ENCODE data around the gene RAMAC.
"Not testable (repeated sequence)": the region's sequence is repeated elsewhere in the genome, so short reads cannot be mapped to it uniquely, and the experiment has no call there.

The RAMAC gene

GRCh38 chr15:83011271-83012075 is 25.5 kb downstream of the RAMAC start, which contains the start of gene C15orf40:
Gene C15orf40 (minus strand): TSS chr15:83011639. CDS start chr15:83011607, 32 bp downstream.
- H3K4me2 ChIP-seq: peak within 1 kb of the TSS; percentile 91
- no peaks in the 10 kb centered on the region for H3K27me3 ChIP-seq
- peak within 1 kb of the TSS; percentile 86 for H3K27ac ChIP-seq
- H3K36me3 ChIP-seq: peaks cover 62% of the 10 kb centered on the region
- peaks cover 10% of the 10 kb centered on the region; the same call in 1 of the 2 replicates for H3K9me3 ChIP-seq
- peak within 1 kb of the TSS; percentile 88 for H3K9ac ChIP-seq
- peak within 1 kb of the TSS; percentile 93 for H3K4me3 ChIP-seq
- TF ChIP-seq Cebpa-rat (IDR thresholded peaks at IDR 0.05): no peak
- H3K4me1 ChIP-seq: peaks cover 48% of the 10 kb centered on the region
- H4K20me1 ChIP-seq: 0 out of 2 replicates have a peak, but pooled peaks cover 12% of the 10 kb centered on the region

- H3K4me3 ChIP-seq: peak overlapping the region; percentile 93
- H3K36me3 ChIP-seq: peaks cover 58% of the 10 kb centered on the region
Observed at GRCh38 chr15:83012076-83012426, 26.0 kb downstream of the RAMAC start.

GRCh38 chr15:83012636-83013035 is 26.6 kb downstream of the RAMAC start:
- Histone ChIP-seq H3K4me2 (peak overlapping the region; percentile 91), H3K27me3 (no peaks in the 10 kb centered on the region), H3K9me3 (peaks cover 10% of the 10 kb centered on the region; the same call in 1 of the 2 replicates), H3K27ac (peak overlapping the region; percentile 86), H4K20me1 (0 out of 2 replicates have a peak, but pooled peaks cover 12% of the 10 kb centered on the region), H3K4me1 (peaks cover 48% of the 10 kb centered on the region), H3K36me3 (peaks cover 55% of the 10 kb centered on the region), H3K9ac (peak overlapping the region; percentile 88), H3K4me3 (peak overlapping the region; percentile 93)
- TF ChIP-seq Cebpa-rat (IDR thresholded peaks at IDR 0.05): no peak

More at GRCh38 chr15:83012076-83012426, 26.0 kb downstream of the RAMAC start:
- H3K4me1 ChIP-seq: peaks cover 48% of the 10 kb centered on the region
- TF ChIP-seq Cebpa-rat (IDR thresholded peaks at IDR 0.05): no peak
- H3K9me3 ChIP-seq: peaks cover 10% of the 10 kb centered on the region; the same call in 1 of the 2 replicates
- no peaks in the 10 kb centered on the region for H3K27me3 ChIP-seq
- peak overlapping the region; percentile 88 for H3K9ac ChIP-seq
- 0 out of 2 replicates have a peak, but pooled peaks cover 12% of the 10 kb centered on the region for H4K20me1 ChIP-seq
- peak overlapping the region; percentile 86 for H3K27ac ChIP-seq
- H3K4me2 ChIP-seq: peak overlapping the region; percentile 91

GRCh38 chr15:83014205-83014653 is 28.2 kb downstream of the RAMAC start:
- peak overlapping the region; percentile 21 for H3K4me2 ChIP-seq
- H3K27ac ChIP-seq: no peak overlapping the region

GRCh38 chr15:83015361-83015760 is 29.4 kb downstream of the RAMAC start:
- no peak for TF ChIP-seq Cebpa-rat (IDR thresholded peaks at IDR 0.05)
- H3K9ac ChIP-seq: no peak overlapping the region
- H4K20me1 ChIP-seq: 0 out of 2 replicates have a peak, but pooled peaks cover 9% of the 10 kb centered on the region
- H3K27ac ChIP-seq: no peak overlapping the region
- H3K27me3 ChIP-seq: no peaks in the 10 kb centered on the region
- no peak overlapping the region for H3K4me3 ChIP-seq
- H3K36me3 ChIP-seq: peaks cover 48% of the 10 kb centered on the region
- H3K4me1 ChIP-seq: peaks cover 40% of the 10 kb centered on the region
- H3K9me3 ChIP-seq: peaks cover 10% of the 10 kb centered on the region; the same call in 1 of the 2 replicates
- no peak overlapping the region for H3K4me2 ChIP-seq

More at GRCh38 chr15:83014205-83014653, 28.2 kb downstream of the RAMAC start:
- no peak overlapping the region for H3K9ac ChIP-seq
- peaks cover 48% of the 10 kb centered on the region for H3K36me3 ChIP-seq
- H3K9me3 ChIP-seq: peaks cover 10% of the 10 kb centered on the region; the same call in 1 of the 2 replicates
- TF ChIP-seq Cebpa-rat (IDR thresholded peaks at IDR 0.05): no peak
- H3K4me3 ChIP-seq: no peak overlapping the region
- no peaks in the 10 kb centered on the region for H3K27me3 ChIP-seq
- 0 out of 2 replicates have a peak, but pooled peaks cover 12% of the 10 kb centered on the region for H4K20me1 ChIP-seq
- peaks cover 48% of the 10 kb centered on the region for H3K4me1 ChIP-seq

- H3K27me3 ChIP-seq: no peaks in the 10 kb centered on the region
- no peak overlapping the region for H3K27ac ChIP-seq
- no peak overlapping the region for H3K9ac ChIP-seq
- no peak for TF ChIP-seq Cebpa-rat (IDR thresholded peaks at IDR 0.05)
- H3K36me3 ChIP-seq: peaks cover 64% of the 10 kb centered on the region
- no peak overlapping the region for H3K4me2 ChIP-seq
- H3K4me1 ChIP-seq: peaks cover 31% of the 10 kb centered on the region
- no peak overlapping the region for H3K4me3 ChIP-seq
- peaks cover 10% of the 10 kb centered on the region; the same call in 1 of the 2 replicates for H3K9me3 ChIP-seq
- H4K20me1 ChIP-seq: peaks cover 7% of the 10 kb centered on the region; the same call in 1 of the 2 replicates
Observed at GRCh38 chr15:83016906-83017305, 30.9 kb downstream of the RAMAC start.

GRCh38 chr15:83018436-83018835 is 32.4 kb downstream of the RAMAC start:
- no peak overlapping the region for H3K4me3 ChIP-seq
- TF ChIP-seq Cebpa-rat (IDR thresholded peaks at IDR 0.05): no peak
- H3K4me2 ChIP-seq: no peak overlapping the region
- no peak overlapping the region for H3K9ac ChIP-seq
- no peaks in the 10 kb centered on the region for H3K9me3 ChIP-seq
- peaks cover 10% of the 10 kb centered on the region; the same call in 1 of the 2 replicates for H4K20me1 ChIP-seq
- no peaks in the 10 kb centered on the region for H3K27me3 ChIP-seq
- no peak overlapping the region for H3K27ac ChIP-seq
- peaks cover 16% of the 10 kb centered on the region for H3K4me1 ChIP-seq
- peaks cover 75% of the 10 kb centered on the region for H3K36me3 ChIP-seq

GRCh38 chr15:83030021-83030420 is 44.0 kb downstream of the RAMAC start:
- no peak overlapping the region for H3K4me3 ChIP-seq
- H3K9ac ChIP-seq: no peak overlapping the region
- TF ChIP-seq Cebpa-rat (IDR thresholded peaks at IDR 0.05): no peak
- H3K4me2 ChIP-seq: no peak overlapping the region
- H3K9me3 ChIP-seq: peaks cover 18% of the 10 kb centered on the region
- H3K27me3 ChIP-seq: no peaks in the 10 kb centered on the region
- peaks cover 50% of the 10 kb centered on the region for H4K20me1 ChIP-seq
- peaks cover 83% of the 10 kb centered on the region for H3K36me3 ChIP-seq
- H3K27ac ChIP-seq: no peak overlapping the region
- no peaks in the 10 kb centered on the region for H3K4me1 ChIP-seq

GRCh38 chr15:83031234-83031633 is 45.2 kb downstream of the RAMAC start:
- not testable (repeated sequence) for H3K27me3 ChIP-seq, H3K4me1 ChIP-seq, H3K27ac ChIP-seq, H3K4me2 ChIP-seq, H3K9ac ChIP-seq, H3K4me3 ChIP-seq
- H3K9me3 ChIP-seq: peaks cover 20% of the 10 kb centered on the region
- peaks cover 78% of the 10 kb centered on the region for H3K36me3 ChIP-seq
- H4K20me1 ChIP-seq: peaks cover 61% of the 10 kb centered on the region

GRCh38 chr15:83036253-83036652 is 50.2 kb downstream of the RAMAC start:
- no peak overlapping the region for H3K4me3 ChIP-seq
- no peaks in the 10 kb centered on the region for H3K4me1 ChIP-seq
- H3K9ac ChIP-seq: no peak overlapping the region
- no peak overlapping the region for H3K27ac ChIP-seq
- peaks cover 76% of the 10 kb centered on the region for H4K20me1 ChIP-seq
- no peak for TF ChIP-seq Cebpa-rat (IDR thresholded peaks at IDR 0.05)
- peaks cover 50% of the 10 kb centered on the region for H3K9me3 ChIP-seq
- no peaks in the 10 kb centered on the region for H3K27me3 ChIP-seq
- no peak overlapping the region for H3K4me2 ChIP-seq
- peaks cover 90% of the 10 kb centered on the region for H3K36me3 ChIP-seq
